Suprapubic skin (tissue), 4 donors: Measurements from ENCODE around the gene LPP. TPM values are rescaled to one million over a fixed set of nuclear protein-coding genes. Genes with fewer than 3 reads are reported as not detected.

ENCODE experiments used
- DNase-seq, 2 donors: peaks; one replicate each; pipeline ENCODE4 v3.0.0-alpha.2; 2019; ENCODE audit warnings: low spot score in 2 of 2
- H3K27ac ChIP-seq: fragments of 200-600 bp; sonication (generic); one replicate; pipeline ENCODE4 v1.5.1; 2019
- H3K27me3 ChIP-seq: fragments of 200-600 bp; sonication (generic); one replicate; pipeline ENCODE4 v1.5.1; 2019
- H3K36me3 ChIP-seq: fragments of 200-600 bp; sonication (generic); one replicate; pipeline ENCODE4 v1.5.1; 2019
- H3K4me1 ChIP-seq: fragments of 200-600 bp; sonication (generic); one replicate; pipeline ENCODE4 v1.5.1; 2019
- H3K4me3 ChIP-seq: fragments of 200-600 bp; sonication (generic); one replicate; pipeline ENCODE4 v1.5.1; 2019; ENCODE audit warnings: mild to moderate bottlenecking
- H3K9me3 ChIP-seq: fragments of 200-600 bp; sonication (generic); one replicate; pipeline ENCODE4 v1.5.1; 2019
- CTCF ChIP-seq, 2 donors: fragments of 200-600 bp in 1 of 2; fragments of 450-650 bp in 1 of 2; sonication (generic) in 1 of 2; IDR thresholded peaks; one replicate each; pipeline ENCODE4 v1.5.1; 2016 to 2019; ENCODE audit warnings: antibody characterized with exemption in 2 of 2, mild to moderate bottlenecking in 1 of 2, moderate library complexity in 1 of 2
- EP300 ChIP-seq: sonication (generic); formaldehyde crosslinking; IDR thresholded peaks from one replicate; pipeline ENCODE4 v1.6.1; 2017; ENCODE audit warnings: antibody characterized with exemption
- POLR2A ChIP-seq, 2 donors: fragments of 450-650 bp; IDR thresholded peaks; one replicate each; pipeline ENCODE4 v1.6.1; 2017; ENCODE audit warnings: antibody characterized with exemption in 2 of 2, mild to moderate bottlenecking in 2 of 2, moderate library complexity in 2 of 2
- POLR2AphosphoS5 ChIP-seq, 3 donors: sonication (generic); formaldehyde crosslinking; IDR thresholded peaks; one replicate each; pipeline ENCODE4 v1.6.1; 2017; ENCODE audit warnings: antibody characterized with exemption in 3 of 3
- WGBS: methylation state at CpG from one replicate; pipeline ENCODE4 v1.1.5; 2018; 5-methylcytosine and 5-hydroxymethylcytosine counted together
- total RNA-seq, 4 donors: library from RNA; depleted of rRNA; stranded (reverse); fragments of >200 nt; gene quantifications; one replicate each; pipeline ENCODE4 v1.1.0, GENCODE V29; 2016

Gene LPP
- total RNA-seq, 4 donors from 2014 or later: 56.8 to 127 (median 84.2) TPM

GRCh38 chr3:188446766-188447165 lies 292.8 kb downstream of the LPP start:
- no peak overlapping the region for H3K27ac ChIP-seq
- no peak for TF ChIP-seq CTCF (IDR thresholded peaks at IDR 0.05)
- DNase-seq: no peak
- H3K4me3 ChIP-seq: no peak overlapping the region
- H3K9me3 ChIP-seq: no peaks in the 10 kb centered on the region
- no peaks in the 10 kb centered on the region for H3K36me3 ChIP-seq
- no peaks in the 10 kb centered on the region for H3K4me1 ChIP-seq
- H3K27me3 ChIP-seq: no peaks in the 10 kb centered on the region
- WGBS: 88% methylated on average over 3 of the region's 3 CpGs

- no peak for TF ChIP-seq EP300
- H3K4me3 ChIP-seq: no peak overlapping the region
- H3K27ac ChIP-seq: no peak overlapping the region
- H3K27me3 ChIP-seq: no peaks in the 10 kb centered on the region
- no peaks in the 10 kb centered on the region for H3K36me3 ChIP-seq
- WGBS: 89% methylated on average over 4 of the region's 4 CpGs
- H3K4me1 ChIP-seq: no peaks in the 10 kb centered on the region
- no peak for DNase-seq
- H3K9me3 ChIP-seq: no peaks in the 10 kb centered on the region
These were observed 294.9 kb downstream of the LPP start for GRCh38 chr3:188448813-188449212.

- H3K4me3 ChIP-seq: no peak overlapping the region
- no peaks in the 10 kb centered on the region for H3K4me1 ChIP-seq
- no peaks in the 10 kb centered on the region for H3K9me3 ChIP-seq
- no peak for TF ChIP-seq EP300
- TF ChIP-seq POLR2A (IDR thresholded peaks at IDR 0.05): no peak
- no peak for TF ChIP-seq CTCF (IDR thresholded peaks at IDR 0.05)
- TF ChIP-seq POLR2AphosphoS5 (IDR thresholded peaks at IDR 0.05): no peak
- H3K36me3 ChIP-seq: no peaks in the 10 kb centered on the region
- H3K27me3 ChIP-seq: no peaks in the 10 kb centered on the region
- no peak for DNase-seq
- H3K27ac ChIP-seq: no peak overlapping the region
- WGBS: 97% methylated on average over 2 of the region's 2 CpGs
These were observed 295.5 kb downstream of the LPP start for GRCh38 chr3:188449421-188449820.

- Histone ChIP-seq H3K4me3 (no peak overlapping the region), H3K27me3 (no peaks in the 10 kb centered on the region), H3K27ac (no peak overlapping the region), H3K9me3 (no peaks in the 10 kb centered on the region), H3K4me1 (no peaks in the 10 kb centered on the region), H3K36me3 (no peaks in the 10 kb centered on the region)
- 95% methylated on average over 8 of the region's 8 CpGs for WGBS
- TF ChIP-seq CTCF (IDR thresholded peaks at IDR 0.05): no peak
- TF ChIP-seq POLR2AphosphoS5 (IDR thresholded peaks at IDR 0.05): no peak
- no peak for TF ChIP-seq POLR2A (IDR thresholded peaks at IDR 0.05)
- no peak for TF ChIP-seq EP300
- DNase-seq: no peak
These were observed 298.3 kb downstream of the LPP start for GRCh38 chr3:188452158-188452772.

GRCh38 chr3:188453431-188454384 lies 299.8 kb downstream of the LPP start:
- H3K27me3 ChIP-seq: no peaks in the 10 kb centered on the region
- no peak for TF ChIP-seq POLR2A (IDR thresholded peaks at IDR 0.05)
- TF ChIP-seq POLR2AphosphoS5 (IDR thresholded peaks at IDR 0.05): no peak
- no peak for TF ChIP-seq CTCF (IDR thresholded peaks at IDR 0.05)
- TF ChIP-seq EP300: no peak
- WGBS: 87% methylated on average over 6 of the region's 6 CpGs

More at GRCh38 chr3:188453431-188454384, 299.8 kb downstream of the LPP start:
- no peak overlapping the region for H3K27ac ChIP-seq
- no peaks in the 10 kb centered on the region for H3K9me3 ChIP-seq
- no peaks in the 10 kb centered on the region for H3K4me1 ChIP-seq
- H3K36me3 ChIP-seq: no peaks in the 10 kb centered on the region
- no peak for DNase-seq
- H3K4me3 ChIP-seq: no peak overlapping the region
